ENCODE data around the gene LFNG.

- TF ChIP-seq, protein P1, sequence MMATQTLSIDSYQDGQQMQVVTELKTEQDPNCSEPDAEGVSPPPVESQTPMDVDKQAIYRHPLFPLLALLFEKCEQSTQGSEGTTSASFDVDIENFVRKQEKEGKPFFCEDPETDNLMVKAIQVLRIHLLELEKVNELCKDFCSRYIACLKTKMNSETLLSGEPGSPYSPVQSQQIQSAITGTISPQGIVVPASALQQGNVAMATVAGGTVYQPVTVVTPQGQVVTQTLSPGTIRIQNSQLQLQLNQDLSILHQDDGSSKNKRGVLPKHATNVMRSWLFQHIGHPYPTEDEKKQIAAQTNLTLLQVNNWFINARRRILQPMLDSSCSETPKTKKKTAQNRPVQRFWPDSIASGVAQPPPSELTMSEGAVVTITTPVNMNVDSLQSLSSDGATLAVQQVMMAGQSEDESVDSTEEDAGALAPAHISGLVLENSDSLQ (IDR thresholded peaks at IDR 0.05), result no peak
- TF ChIP-seq SUZ12 (IDR thresholded peaks at IDR 0.05) (no peak), L3MBTL2 (conservative IDR thresholded peaks at IDR 0.05) (no peak), LEF1 (IDR thresholded peaks at IDR 0.05; ENCODE audit: borderline replicate concordance) (no peak), ELF4 (IDR thresholded peaks at IDR 0.05) (no peak), FOXM1 (IDR thresholded peaks at IDR 0.05; ENCODE audit: borderline replicate concordance) (no peak), FOXK2 (IDR thresholded peaks at IDR 0.05) (no peak), BHLHE40 (IDR thresholded peaks at IDR 0.05; ENCODE audit: borderline replicate concordance) (no peak), SP1 (IDR thresholded peaks at IDR 0.05) (no peak), FOXA1 (IDR thresholded peaks at IDR 0.05) (no peak), HDGF (IDR thresholded peaks at IDR 0.05; ENCODE audit: borderline replicate concordance) (no peak)
Measured at GRCh38 chr7:2516194-2516555, 3.4 kb upstream of the LFNG start.

All from HEK293T (cell line).